GM18520 (cell line): ENCODE results near the gene PINK1.
"Not testable (repeated sequence)": the region's sequence is repeated elsewhere in the genome, so short reads cannot be mapped to it uniquely, and the experiment has no call there.

Experiments
- ATAC-seq: cut with Tn5 transposase; IDR thresholded peaks from one replicate; pipeline ENCODE4 v1.9.1; 2021; ENCODE audit not compliant: unreplicated experiment

The PINK1 gene

DNA sequence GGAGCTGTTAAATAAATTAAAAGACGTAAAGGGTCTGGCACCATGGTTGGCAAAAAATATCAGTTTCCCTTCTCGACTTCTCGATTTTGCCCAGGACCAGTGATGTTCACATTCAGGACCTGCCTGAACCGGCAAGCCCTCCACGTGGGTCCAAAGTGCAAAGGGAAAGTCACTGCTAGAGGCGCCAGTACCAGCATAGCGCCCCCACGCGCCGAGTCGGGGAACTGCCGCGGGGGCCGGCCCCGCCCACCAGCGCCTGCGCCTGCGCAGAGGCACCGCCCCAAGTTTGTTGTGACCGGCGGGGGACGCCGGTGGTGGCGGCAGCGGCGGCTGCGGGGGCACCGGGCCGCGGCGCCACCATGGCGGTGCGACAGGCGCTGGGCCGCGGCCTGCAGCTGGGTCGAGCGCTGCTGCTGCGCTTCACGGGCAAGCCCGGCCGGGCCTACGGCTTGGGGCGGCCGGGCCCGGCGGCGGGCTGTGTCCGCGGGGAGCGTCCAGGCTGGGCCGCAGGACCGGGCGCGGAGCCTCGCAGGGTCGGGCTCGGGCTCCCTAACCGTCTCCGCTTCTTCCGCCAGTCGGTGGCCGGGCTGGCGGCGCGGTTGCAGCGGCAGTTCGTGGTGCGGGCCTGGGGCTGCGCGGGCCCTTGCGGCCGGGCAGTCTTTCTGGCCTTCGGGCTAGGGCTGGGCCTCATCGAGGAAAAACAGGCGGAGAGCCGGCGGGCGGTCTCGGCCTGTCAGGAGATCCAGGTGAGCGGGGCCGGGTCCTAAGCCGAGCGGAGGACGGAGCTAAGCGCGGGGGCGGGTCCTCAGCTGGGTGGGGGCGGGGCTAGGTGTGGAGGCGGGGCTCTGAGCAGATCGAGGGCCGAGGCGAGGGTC lies at the start of gene PINK1:
Gene PINK1, plus strand, starts transcription at position 269 of the 875 bp plus-strand sequence. Its CDS starts 91 bp downstream, at position 360.
- ATAC-seq = no peak

DNA sequence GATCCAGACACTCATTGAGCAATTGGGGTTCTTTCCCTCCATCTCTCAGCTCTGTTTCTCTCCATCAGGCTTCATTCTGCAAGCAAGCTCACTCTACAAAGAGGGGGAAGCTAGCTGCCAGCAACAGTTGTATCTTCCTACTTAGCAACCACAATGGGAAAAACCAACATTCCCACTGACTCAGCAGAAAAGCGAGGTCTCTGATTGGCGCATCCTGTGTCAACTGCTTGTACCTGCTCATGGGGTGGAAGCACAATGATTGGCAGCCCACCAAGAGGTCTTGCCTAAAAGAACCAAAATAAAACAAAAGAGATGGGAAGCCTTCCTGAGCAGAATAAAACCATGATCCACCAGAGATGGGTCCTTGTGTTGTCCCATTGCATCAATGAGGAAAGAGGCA lies 48.4 kb upstream of the PINK1 start:
- ATAC-seq = no peak

DNA sequence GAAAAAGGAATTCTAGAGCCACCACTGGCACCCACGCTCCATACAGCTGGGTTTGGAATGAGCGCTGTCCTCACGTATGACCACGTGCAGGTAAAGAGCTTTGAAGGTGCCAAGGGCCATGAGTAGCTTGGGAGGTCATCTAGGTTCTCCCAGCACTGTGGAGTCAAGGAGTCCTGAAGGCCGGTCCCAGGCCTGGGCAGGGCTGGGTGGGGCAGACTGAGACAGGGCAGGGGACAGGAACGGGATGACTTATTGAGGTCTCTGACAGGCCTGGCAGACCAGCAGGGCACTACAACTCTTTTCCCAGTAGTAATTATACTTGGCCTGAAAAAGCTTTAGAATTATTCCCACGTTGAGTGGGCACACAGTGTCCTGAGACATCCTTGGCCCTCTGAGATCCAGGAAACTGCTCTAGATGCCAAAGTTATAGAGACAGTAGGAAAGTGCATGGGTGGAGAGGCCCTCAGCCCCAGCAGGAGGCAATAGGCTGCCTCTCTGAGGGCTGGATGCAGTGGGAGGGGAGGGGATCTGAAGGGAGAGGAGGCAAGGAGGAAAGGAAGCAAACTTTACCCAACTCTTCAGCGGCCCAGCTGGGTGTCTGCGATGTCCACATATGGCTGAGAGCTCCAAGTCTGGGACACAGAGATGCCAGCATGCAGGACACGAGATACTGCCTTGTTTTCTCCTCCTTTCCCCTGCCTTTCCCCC lies 46.2 kb upstream of the PINK1 start:
- ATAC-seq = no peak

- no peak for ATAC-seq
Measured at GRCh38 chr1:20587661-20588053, 45.6 kb upstream of the PINK1 start.

DNA sequence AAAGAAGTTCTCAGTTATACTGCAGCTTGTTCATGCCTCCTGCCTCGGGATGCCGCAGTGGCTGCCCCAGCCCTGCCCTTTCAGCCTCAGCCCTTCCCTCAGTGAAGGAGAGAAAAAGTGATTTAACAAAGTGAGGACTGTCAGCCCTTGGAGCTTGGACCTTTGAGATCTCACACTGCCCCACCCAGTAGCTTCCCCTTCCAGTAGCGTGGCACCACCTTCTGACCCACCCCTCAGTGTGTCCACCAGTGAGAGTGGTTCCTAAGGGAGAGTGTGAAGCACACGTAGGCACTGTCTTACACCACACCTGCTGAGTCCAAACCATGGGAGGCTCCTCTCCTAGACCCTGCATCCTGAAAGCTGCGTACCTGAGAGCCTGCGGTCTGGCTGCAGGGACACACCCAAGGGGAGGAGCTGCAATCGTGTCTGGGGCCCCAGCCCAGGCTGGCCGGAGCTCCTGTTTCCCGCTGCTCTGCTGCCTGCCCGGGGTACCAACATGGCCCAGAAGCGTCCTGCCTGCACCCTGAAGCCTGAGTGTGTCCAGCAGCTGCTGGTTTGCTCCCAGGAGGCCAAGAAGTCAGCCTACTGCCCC lies 44.5 kb upstream of the PINK1 start, which contains the start of gene CDA:
Gene CDA, plus strand, starts transcription at position 464 of the 592 bp plus-strand sequence. Its CDS starts 33 bp downstream, at position 497.
- ATAC-seq = no peak

GRCh38 chr1:20589331-20590278 lies 43.7 kb upstream of the PINK1 start:
- no peak for ATAC-seq

DNA sequence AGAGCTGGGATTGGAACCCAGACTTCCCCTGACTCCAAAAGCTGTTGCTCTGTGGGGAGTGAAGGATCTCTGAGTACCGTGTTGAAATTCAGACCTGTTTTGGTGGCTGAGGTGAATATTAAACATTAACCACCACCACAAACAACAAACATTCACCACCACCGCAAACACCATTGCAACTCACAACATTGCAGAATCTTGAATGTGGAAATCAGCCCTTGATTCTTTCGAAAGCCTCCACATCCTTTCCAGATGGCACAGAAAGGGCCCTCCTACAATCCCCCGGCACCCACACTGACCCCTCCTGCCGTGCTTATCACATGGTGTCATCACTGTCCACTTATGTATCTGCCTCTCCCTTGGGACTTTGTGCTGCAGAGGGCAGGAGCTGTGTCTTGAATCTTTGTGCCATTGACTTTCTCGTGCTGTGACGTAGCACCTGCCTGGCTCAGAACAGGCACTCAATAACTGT lies 42.9 kb upstream of the PINK1 start:
- no peak for ATAC-seq

DNA sequence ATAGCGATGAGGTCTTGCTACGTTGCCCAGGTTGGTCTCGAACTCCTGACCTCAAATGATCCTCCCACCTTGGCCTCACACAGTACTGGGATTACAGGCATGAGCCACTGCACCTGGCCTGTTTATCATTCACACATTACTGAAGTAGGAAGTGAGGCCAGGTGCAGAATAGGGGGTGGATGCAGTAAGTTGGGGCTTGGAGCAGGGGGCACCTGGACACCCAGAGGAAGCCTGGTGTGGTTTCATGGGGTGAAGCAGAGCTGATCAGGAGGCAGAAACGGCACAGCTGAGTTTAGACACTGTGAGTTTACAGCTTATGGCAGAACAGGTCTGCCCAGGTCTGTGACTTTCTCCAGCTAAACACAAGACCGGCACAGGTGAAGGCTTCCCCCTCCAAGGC lies 39.5 kb upstream of the PINK1 start:
- ATAC-seq = no peak

- ATAC-seq = no peak
Measured at GRCh38 chr1:20594746-20595145, 38.5 kb upstream of the PINK1 start.

GRCh38 chr1:20596106-20596505 lies 37.2 kb upstream of the PINK1 start:
- no peak for ATAC-seq

DNA sequence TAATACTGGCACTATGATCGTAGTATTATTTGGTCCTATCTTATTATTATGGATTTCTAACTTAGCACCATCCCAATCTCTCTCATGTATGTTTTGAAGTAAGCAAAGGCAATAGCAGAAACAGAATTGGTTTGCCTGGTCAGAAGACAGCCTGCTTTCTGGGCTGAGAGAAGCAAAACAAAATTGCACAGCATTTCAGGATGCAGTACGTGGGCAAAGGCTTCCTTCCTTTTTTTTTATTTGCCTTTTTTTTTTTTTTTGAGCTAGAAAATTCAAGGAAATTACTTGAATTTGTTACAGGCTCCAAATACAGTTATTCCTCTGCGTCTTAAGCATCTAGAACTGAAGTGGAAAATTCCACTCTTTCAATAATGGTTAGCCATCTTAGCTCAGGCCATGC lies 35.6 kb upstream of the PINK1 start:
- ATAC-seq = no peak

GRCh38 chr1:20600156-20600555 lies 33.1 kb upstream of the PINK1 start:
- ATAC-seq = no peak

DNA sequence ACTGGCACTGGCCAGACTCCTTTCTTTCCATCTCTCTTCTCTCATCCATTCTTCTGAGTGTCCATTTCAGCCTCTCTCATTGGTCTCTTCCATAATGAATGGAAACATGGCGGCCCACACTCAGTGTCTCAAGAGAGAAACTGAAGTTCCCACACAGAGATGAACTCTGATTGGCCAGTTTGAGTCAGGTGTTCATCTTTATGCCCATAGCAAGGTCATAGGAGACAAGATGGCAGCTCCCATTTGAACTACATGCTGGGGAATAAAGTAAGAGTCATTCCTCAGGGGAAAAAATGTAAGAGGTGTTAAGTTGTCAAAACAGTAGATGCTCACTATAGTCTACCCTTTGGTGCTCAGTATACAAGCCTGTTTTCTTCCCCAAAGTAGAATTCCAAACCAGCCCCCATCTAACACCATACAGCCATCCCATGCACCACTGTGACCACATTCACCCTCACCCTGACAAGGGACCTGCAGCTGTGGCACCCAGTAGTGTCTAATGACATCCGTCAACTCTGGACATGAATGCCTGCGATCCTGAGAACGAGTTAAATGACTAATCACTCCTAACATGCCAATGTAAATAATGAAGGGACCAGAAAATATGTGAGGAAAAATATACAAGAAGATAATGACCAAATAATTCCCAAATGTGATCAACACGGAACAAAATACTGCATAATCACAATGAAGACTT lies 32.0 kb upstream of the PINK1 start:
- ATAC-seq = no peak

DNA sequence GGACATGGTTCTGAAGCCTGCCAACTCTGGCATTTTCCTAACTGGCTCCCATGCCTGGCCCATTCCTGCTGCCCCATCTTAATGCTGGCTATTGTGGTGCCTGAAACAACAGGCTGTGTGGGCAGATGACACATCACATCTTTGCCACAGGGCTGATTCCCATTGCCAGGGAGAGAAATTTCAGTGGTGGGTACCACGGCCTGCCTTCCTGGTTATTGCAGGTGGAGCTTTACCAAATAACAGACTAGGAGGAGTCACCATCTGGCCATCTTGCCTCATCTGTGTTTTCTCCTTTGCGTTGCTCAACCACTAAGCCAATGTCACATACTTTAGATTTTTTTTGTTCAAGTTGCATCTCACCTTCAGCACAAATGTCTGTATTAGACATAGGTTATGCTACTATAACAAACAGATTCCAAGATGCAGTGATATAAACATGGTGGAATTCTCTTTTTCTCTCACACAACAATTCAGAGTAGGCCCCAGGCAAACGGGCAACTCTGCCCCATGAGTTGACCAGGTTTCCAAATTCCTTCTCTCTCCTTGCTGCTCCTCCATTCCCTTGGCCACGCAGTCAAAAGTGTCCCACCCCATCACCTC lies 30.3 kb upstream of the PINK1 start:
- ATAC-seq = no peak

GRCh38 chr1:20603504-20604464 lies 29.5 kb upstream of the PINK1 start:
- ATAC-seq = no peak

DNA sequence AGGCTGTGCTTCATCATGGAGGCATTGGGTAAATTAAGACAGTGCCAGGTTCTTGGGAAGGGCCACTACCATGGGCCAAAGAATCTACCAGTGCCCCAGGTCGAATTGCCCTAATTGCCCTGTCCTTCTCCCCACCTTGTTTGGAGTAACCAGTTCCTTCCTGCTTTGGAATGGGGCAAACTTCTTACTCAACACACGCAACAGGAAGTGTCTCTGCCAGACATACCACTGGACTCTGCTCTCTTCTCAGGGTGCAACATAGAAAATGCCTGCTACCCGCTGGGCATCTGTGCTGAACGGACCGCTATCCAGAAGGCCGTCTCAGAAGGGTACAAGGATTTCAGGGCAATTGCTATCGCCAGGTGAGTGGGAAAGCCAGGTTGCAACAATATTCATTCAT lies 28.6 kb upstream of the PINK1 start:
- no peak for ATAC-seq

GRCh38 chr1:20606801-20607570 lies 26.3 kb upstream of the PINK1 start:
- not testable (repeated sequence) for ATAC-seq

- no peak for ATAC-seq
Measured at GRCh38 chr1:20609541-20609940, 23.7 kb upstream of the PINK1 start.
